ENCODE data around the gene ARMC9.

DNA sequence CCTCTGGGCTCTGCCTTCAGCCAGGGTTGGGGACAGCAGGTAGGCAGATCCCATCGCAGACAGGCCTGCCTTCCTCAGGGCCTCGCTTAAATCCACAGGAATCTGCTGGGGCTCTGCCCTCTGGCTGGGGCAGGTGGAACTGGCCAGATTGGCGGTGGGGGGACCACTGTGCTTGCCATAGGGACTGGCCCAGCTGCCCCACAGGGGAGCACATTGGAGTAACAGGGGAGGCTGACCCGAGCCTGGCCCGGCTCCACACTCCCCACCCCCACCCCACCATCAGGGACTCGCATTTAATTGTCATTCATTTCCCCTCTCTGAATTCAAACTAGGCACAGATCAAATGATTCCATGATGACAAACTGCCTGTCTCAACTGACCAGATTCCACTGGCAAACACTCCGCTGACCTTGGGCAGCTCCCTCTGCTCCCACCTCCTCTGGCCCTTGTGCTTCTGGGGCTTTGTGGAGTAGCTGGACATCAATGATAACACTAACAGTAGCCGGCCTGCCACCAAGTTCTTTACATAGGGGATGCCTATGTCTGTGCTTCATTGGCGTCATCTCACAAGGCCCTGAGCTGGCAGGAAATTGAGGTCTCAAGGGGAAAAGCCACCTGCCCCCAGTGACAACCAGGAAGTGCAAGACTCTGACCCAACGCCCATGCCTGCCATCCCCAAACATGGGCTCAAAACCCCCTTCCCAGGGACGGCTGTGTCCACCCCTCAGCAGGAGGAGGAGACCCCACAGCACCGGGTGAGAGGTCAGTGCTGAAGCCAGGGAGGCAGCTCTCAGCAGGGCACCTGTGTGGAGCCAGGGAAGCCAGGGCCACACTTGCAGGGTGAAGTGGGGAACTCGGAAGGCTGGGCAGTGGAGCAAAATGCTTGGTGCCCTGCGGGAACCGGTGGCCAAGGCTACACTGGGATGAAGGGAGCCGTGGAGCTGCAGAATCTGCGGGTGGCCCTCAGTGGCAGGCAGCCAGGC lies 195.0 kb downstream of the ARMC9 start:
- TF ChIP-seq, protein P1, sequence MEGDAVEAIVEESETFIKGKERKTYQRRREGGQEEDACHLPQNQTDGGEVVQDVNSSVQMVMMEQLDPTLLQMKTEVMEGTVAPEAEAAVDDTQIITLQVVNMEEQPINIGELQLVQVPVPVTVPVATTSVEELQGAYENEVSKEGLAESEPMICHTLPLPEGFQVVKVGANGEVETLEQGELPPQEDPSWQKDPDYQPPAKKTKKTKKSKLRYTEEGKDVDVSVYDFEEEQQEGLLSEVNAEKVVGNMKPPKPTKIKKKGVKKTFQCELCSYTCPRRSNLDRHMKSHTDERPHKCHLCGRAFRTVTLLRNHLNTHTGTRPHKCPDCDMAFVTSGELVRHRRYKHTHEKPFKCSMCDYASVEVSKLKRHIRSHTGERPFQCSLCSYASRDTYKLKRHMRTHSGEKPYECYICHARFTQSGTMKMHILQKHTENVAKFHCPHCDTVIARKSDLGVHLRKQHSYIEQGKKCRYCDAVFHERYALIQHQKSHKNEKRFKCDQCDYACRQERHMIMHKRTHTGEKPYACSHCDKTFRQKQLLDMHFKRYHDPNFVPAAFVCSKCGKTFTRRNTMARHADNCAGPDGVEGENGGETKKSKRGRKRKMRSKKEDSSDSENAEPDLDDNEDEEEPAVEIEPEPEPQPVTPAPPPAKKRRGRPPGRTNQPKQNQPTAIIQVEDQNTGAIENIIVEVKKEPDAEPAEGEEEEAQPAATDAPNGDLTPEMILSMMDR (IDR thresholded peaks at IDR 0.05), result no peak
- TF ChIP-seq POLR2AphosphoS5 (IDR thresholded peaks at IDR 0.05) (no peak), POLR2A (IDR thresholded peaks at IDR 0.05) (no peak), EP300 (IDR thresholded peaks at IDR 0.05) (no peak)

Measured in suprapubic skin (tissue), 4 donors.